ENCODE data around the gene TMEM255B. TPM values are rescaled to one million over a fixed set of nuclear protein-coding genes. Genes with fewer than 3 reads are reported as not detected.

The TMEM255B gene
- total RNA-seq, 1 donor from 2014 or later = 8.4 TPM

DNA sequence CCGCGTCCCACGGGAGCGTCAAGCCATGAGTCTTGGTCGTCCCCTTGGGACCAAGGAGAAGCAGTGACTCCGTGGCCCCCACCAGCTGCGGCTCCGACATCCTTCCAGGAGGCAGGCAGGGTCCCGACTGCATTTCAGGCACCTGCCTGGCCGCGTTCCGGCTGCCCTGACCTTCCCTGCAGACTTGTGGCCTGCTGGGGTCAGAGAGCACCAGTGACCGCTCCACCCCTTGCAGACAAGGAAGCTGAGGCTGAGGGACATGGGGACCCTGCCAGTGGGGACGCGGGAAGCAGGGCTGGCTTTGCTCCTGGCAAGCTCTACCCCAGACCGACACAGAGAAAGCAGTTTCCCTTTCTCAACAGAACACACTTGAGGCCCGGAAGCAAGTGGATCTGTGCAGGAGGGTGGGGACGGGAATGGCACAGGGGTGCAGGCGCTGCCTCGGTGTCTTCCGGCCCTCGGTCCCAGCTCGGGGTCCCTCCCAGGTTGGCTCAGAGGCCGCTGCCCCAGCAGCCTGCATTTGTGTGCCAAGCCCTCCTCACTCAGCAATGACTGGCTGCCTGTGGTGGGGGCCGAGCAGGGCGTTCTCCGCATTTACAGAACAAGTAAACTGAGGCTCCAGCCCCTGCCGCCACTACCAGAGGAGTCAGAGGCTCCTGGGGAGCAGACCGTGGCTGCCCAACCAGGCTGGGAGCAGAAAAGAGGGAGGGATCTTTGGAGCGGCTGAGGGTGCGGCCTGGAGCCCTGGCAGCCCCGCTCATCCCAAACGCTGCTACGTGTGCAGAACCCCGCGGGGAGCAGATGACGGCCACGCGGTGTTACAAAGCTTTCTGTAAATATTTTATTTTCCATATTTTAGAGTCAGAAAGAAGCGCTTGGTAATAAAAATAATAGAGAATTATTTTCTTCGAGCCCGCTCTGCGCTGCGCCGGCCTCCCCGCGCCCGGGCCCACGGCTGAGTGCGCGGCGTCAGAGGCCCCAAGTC lies 61.0 kb downstream of the TMEM255B start:
- no peak for TF ChIP-seq EZH2 (IDR thresholded peaks at IDR 0.05; ENCODE audit: insufficient read depth, low read length)
- TF ChIP-seq, protein P1, sequence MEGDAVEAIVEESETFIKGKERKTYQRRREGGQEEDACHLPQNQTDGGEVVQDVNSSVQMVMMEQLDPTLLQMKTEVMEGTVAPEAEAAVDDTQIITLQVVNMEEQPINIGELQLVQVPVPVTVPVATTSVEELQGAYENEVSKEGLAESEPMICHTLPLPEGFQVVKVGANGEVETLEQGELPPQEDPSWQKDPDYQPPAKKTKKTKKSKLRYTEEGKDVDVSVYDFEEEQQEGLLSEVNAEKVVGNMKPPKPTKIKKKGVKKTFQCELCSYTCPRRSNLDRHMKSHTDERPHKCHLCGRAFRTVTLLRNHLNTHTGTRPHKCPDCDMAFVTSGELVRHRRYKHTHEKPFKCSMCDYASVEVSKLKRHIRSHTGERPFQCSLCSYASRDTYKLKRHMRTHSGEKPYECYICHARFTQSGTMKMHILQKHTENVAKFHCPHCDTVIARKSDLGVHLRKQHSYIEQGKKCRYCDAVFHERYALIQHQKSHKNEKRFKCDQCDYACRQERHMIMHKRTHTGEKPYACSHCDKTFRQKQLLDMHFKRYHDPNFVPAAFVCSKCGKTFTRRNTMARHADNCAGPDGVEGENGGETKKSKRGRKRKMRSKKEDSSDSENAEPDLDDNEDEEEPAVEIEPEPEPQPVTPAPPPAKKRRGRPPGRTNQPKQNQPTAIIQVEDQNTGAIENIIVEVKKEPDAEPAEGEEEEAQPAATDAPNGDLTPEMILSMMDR (IDR thresholded peaks at IDR 0.05; ENCODE audit: insufficient read depth, low read depth, low read length) = no peak
- H3K9me3 ChIP-seq (ENCODE audit: insufficient read depth, low read depth, low read length) = no peaks in the 10 kb centered on the region
- H2AFZ ChIP-seq (ENCODE audit: low read depth, low read length) = no peak overlapping the region
- H3K4me1 ChIP-seq (ENCODE audit: insufficient read depth, low read length) = peaks cover 35% of the 10 kb centered on the region
- H3K79me2 ChIP-seq (ENCODE audit: insufficient read depth, low read length) = no peaks in the 10 kb centered on the region
- Mint-ChIP-seq H3K9me3 (ENCODE audit: unreplicated experiment) (peaks cover 2% of the 10 kb centered on the region), H3K4me1 (ENCODE audit: low read depth, unreplicated experiment) (peaks cover 28% of the 10 kb centered on the region), H3K27me3 (ENCODE audit: low read depth, unreplicated experiment) (peaks cover 2% of the 10 kb centered on the region), H3K4me3 (ENCODE audit: unreplicated experiment) (no peak overlapping the region), H3K36me3 (ENCODE audit: low read depth, unreplicated experiment) (peaks cover 35% of the 10 kb centered on the region), H3K27ac (ENCODE audit: unreplicated experiment) (no peak overlapping the region)
- H3K9ac ChIP-seq (ENCODE audit: low read length) = peak overlapping the region; percentile 68
- no peaks in the 10 kb centered on the region for H4K20me1 ChIP-seq (ENCODE audit: insufficient read depth, low read length)
- H3K27ac ChIP-seq (ENCODE audit: low read depth, low read length) = peak overlapping the region; percentile 86
- H3K27me3 ChIP-seq (ENCODE audit: insufficient read depth, low read length) = no peaks in the 10 kb centered on the region
- no peak for DNase-seq (ENCODE audit: low read depth)
- no peak overlapping the region for H3K4me3 ChIP-seq (ENCODE audit: insufficient read depth, low read depth, low read length)
- no peaks in the 10 kb centered on the region for H3K36me3 ChIP-seq (ENCODE audit: insufficient read depth, low read length)
- FAIRE-seq = no peak
- peak overlapping the region; percentile 72 for H3K4me2 ChIP-seq (ENCODE audit: low read length)

DNA sequence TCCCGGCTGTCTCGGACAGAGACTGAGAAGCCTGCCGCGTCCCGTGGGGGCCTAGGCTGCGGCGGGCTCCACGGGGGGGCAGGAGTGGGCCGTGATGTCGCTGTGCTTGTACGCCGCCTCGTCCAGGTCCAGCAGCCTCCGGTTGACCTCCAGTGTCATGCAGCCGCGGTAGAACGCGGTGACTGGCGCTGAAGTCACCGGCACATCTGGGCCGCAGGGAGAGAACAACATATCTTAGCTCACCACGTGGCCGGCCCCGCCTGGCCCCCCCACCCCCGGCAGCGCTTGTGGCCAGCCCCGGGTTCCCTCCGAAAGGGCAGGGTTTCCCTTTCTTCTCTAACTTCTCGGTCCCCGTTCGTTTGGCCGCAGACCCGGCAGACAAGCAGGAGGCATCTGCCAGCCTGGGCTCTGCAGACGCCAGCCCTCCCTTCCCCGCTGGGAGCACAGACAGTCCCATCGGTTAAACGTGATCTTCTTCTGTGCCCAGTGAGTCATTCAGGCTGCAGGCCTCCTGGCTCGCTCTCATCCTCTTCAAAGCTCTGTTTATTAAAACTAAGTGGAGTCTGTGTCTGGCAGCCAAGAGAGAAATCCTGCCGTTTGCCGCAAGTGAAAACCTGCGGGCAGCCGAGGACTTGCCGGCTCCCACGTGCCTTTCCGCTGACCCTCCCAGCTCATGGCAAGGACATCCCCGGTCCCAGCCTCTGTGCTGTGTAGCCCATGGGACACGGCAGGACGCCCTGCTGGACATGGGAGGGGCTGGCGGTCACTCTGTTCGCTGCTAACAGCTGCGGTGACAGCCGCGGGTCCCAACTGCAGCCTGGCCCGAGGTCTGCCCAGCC lies 62.0 kb downstream of the TMEM255B start:
- Histone ChIP-seq H3K9me3 (ENCODE audit: insufficient read depth, low read depth, low read length) (no peaks in the 10 kb centered on the region), H3K79me2 (ENCODE audit: insufficient read depth, low read length) (no peaks in the 10 kb centered on the region), H3K4me1 (ENCODE audit: insufficient read depth, low read length) (peaks cover 35% of the 10 kb centered on the region), H3K4me3 (ENCODE audit: insufficient read depth, low read depth, low read length) (no peak overlapping the region), H3K27ac (ENCODE audit: low read depth, low read length) (peak overlapping the region; percentile 86), H4K20me1 (ENCODE audit: insufficient read depth, low read length) (no peaks in the 10 kb centered on the region), H2AFZ (ENCODE audit: low read depth, low read length) (peak overlapping the region; percentile 44), H3K4me2 (ENCODE audit: low read length) (peak overlapping the region; percentile 72), H3K9ac (ENCODE audit: low read length) (peak overlapping the region; percentile 68), H3K27me3 (ENCODE audit: insufficient read depth, low read length) (no peaks in the 10 kb centered on the region), H3K36me3 (ENCODE audit: insufficient read depth, low read length) (no peaks in the 10 kb centered on the region)
- H3K9me3 Mint-ChIP-seq (ENCODE audit: unreplicated experiment) = peaks cover 2% of the 10 kb centered on the region
- H3K27ac Mint-ChIP-seq (ENCODE audit: unreplicated experiment) = peak overlapping the region; percentile 93
- H3K4me3 Mint-ChIP-seq (ENCODE audit: unreplicated experiment) = peak overlapping the region; percentile 16
- FAIRE-seq (peak; percentile 94), DNase-seq (ENCODE audit: low read depth) (peak; percentile 98)
- H3K4me1 Mint-ChIP-seq (ENCODE audit: low read depth, unreplicated experiment) = peaks cover 20% of the 10 kb centered on the region
- TF ChIP-seq, protein P1 (IDR thresholded peaks at IDR 0.05; ENCODE audit: insufficient read depth, low read depth, low read length) = no peak
- no peak for TF ChIP-seq EZH2 (IDR thresholded peaks at IDR 0.05; ENCODE audit: insufficient read depth, low read length)
- H3K36me3 Mint-ChIP-seq (ENCODE audit: low read depth, unreplicated experiment) = peaks cover 33% of the 10 kb centered on the region
- no peaks in the 10 kb centered on the region for H3K27me3 Mint-ChIP-seq (ENCODE audit: low read depth, unreplicated experiment)
